ENCODE measurements around the gene RYR2. TPM values are rescaled to one million over a fixed set of nuclear protein-coding genes. Genes with fewer than 3 reads are reported as not detected.

RYR2 gene
- total RNA-seq, 2 donors from 2014 or later = 392 to 756 TPM

- no peak for DNase-seq (ENCODE audit: low spot score)
- TF ChIP-seq CTCF (IDR thresholded peaks at IDR 0.05) = no peak
- peaks cover 0 to 13% of the 10 kb centered on the region in 2 donors for H3K4me1 ChIP-seq
- H3K27ac ChIP-seq = no peak overlapping the region
- no peaks in the 10 kb centered on the region for H3K27me3 ChIP-seq
- H3K4me3 ChIP-seq = no peak overlapping the region
- H3K9me3 ChIP-seq = no peaks in the 10 kb centered on the region
- H3K36me3 ChIP-seq = peaks cover 10% of the 10 kb centered on the region
Observed at GRCh38 chr1:237700181-237700580, 658.2 kb downstream of the RYR2 start.

GRCh38 chr1:237701534-237701933 is 659.5 kb downstream of the RYR2 start:
- Histone ChIP-seq H3K27ac (no peak overlapping the region), H3K36me3 (peaks cover 14% of the 10 kb centered on the region), H3K4me1 (peaks cover 0 to 10% of the 10 kb centered on the region in 2 donors), H3K27me3 (no peaks in the 10 kb centered on the region), H3K9me3 (no peaks in the 10 kb centered on the region), H3K4me3 (no peak overlapping the region)
- DNase-seq (ENCODE audit: low spot score) = no peak
- no peak for TF ChIP-seq CTCF (IDR thresholded peaks at IDR 0.05)

- Histone ChIP-seq H3K9me3 (no peaks in the 10 kb centered on the region), H3K27ac (no peak overlapping the region), H3K4me1 (peaks cover 0 to 10% of the 10 kb centered on the region in 2 donors), H3K4me3 (no peak overlapping the region), H3K36me3 (peaks cover 14% of the 10 kb centered on the region), H3K27me3 (no peaks in the 10 kb centered on the region)
- DNase-seq (ENCODE audit: low spot score) = no peak
- no peak for TF ChIP-seq CTCF (IDR thresholded peaks at IDR 0.05)
Observed at GRCh38 chr1:237702161-237702560, 660.2 kb downstream of the RYR2 start.

GRCh38 chr1:237705462-237705861 is 663.5 kb downstream of the RYR2 start:
- Histone ChIP-seq H3K36me3 (peaks cover 14% of the 10 kb centered on the region), H3K27ac (peak overlapping the region in 1 of 2 donors; percentile 49), H3K4me3 (no peak overlapping the region), H3K27me3 (no peaks in the 10 kb centered on the region), H3K9me3 (no peaks in the 10 kb centered on the region), H3K4me1 (peaks cover 0 to 10% of the 10 kb centered on the region in 2 donors)
- no peak for DNase-seq (ENCODE audit: low spot score)
- no peak for TF ChIP-seq CTCF (IDR thresholded peaks at IDR 0.05)

GRCh38 chr1:237709355-237709754 is 667.4 kb downstream of the RYR2 start:
- Histone ChIP-seq H3K4me1 (peaks cover 0 to 7% of the 10 kb centered on the region in 2 donors), H3K9me3 (no peaks in the 10 kb centered on the region), H3K4me3 (no peak overlapping the region), H3K27me3 (no peaks in the 10 kb centered on the region), H3K36me3 (peaks cover 13% of the 10 kb centered on the region), H3K27ac (no peak overlapping the region)
- no peak for TF ChIP-seq CTCF (IDR thresholded peaks at IDR 0.05)
- no peak for DNase-seq (ENCODE audit: low spot score)

- Histone ChIP-seq H3K36me3 (peaks cover 6% of the 10 kb centered on the region), H3K4me1 (no peaks in the 10 kb centered on the region), H3K4me3 (no peak overlapping the region), H3K27me3 (no peaks in the 10 kb centered on the region), H3K27ac (no peak overlapping the region), H3K9me3 (no peaks in the 10 kb centered on the region)
- no peak for DNase-seq (ENCODE audit: low spot score)
- no peak for TF ChIP-seq CTCF (IDR thresholded peaks at IDR 0.05)
Observed at GRCh38 chr1:237711281-237711680, 669.3 kb downstream of the RYR2 start.
